ENCODE measurements around the gene SARS2.
"Not testable (repeated sequence)": the region's sequence is repeated elsewhere in the genome, so short reads cannot be mapped to it uniquely, and the experiment has no call there.

The SARS2 gene

GRCh38 chr19:38890686-38891085, 39.9 kb downstream of the SARS2 start:
- no peak for DNase-seq

- DNase-seq = no peak
Measured at GRCh38 chr19:38889803-38890202, 40.8 kb downstream of the SARS2 start.

GRCh38 chr19:38888876-38889275, 41.7 kb downstream of the SARS2 start:
- no peak for DNase-seq

- DNase-seq = not testable (repeated sequence)
Measured at GRCh38 chr19:38884691-38885090, 45.9 kb downstream of the SARS2 start.

GRCh38 chr19:38883286-38883685, 47.3 kb downstream of the SARS2 start:
- no peak for DNase-seq

- no peak for DNase-seq
Measured at GRCh38 chr19:38880882-38881609, 49.5 kb downstream of the SARS2 start.

GRCh38 chr19:38880076-38880881, 50.3 kb downstream of the SARS2 start:
- no peak for DNase-seq

- DNase-seq = no peak
Measured at GRCh38 chr19:38879400-38879751, 51.2 kb downstream of the SARS2 start.

GRCh38 chr19:38878575-38879399, 51.8 kb downstream of the SARS2 start:
- no peak for DNase-seq

GRCh38 chr19:38877781-38878574, 52.6 kb downstream of the SARS2 start, which contains the start of gene RINL:
Gene RINL, minus strand, starts transcription at chr19:38878275. Its CDS starts 1,533 bp downstream, at chr19:38876742.
- DNase-seq = peak; percentile 86

GRCh38 chr19:38875656-38876395, 54.7 kb downstream of the SARS2 start:
- DNase-seq = no peak

- DNase-seq = not testable (repeated sequence)
Measured at GRCh38 chr19:38873400-38873799, 57.2 kb downstream of the SARS2 start.

GRCh38 chr19:38870612-38871011, 60.0 kb downstream of the SARS2 start:
- no peak for DNase-seq

- peak; percentile 97 for DNase-seq
Measured at GRCh38 chr19:38869836-38870607, 60.5 kb downstream of the SARS2 start.

- DNase-seq = peak; percentile 58
Measured at GRCh38 chr19:38869160-38869835, 61.3 kb downstream of the SARS2 start.

GRCh38 chr19:38868551-38868950, 62.0 kb downstream of the SARS2 start:
- no peak for DNase-seq

GRCh38 chr19:38867171-38867780, 63.3 kb downstream of the SARS2 start:
- no peak for DNase-seq

All from CD4-positive, alpha-beta T cell treated with Interleukin-6 for 4 hours (primary cell).